Esophagus (tissue), 2 donors: ENCODE measurements around the gene STAT3. TPM values are rescaled to one million over a fixed set of nuclear protein-coding genes. Genes with fewer than 3 reads are reported as not detected.
"Not testable (repeated sequence)": the region's sequence is repeated elsewhere in the genome, so short reads cannot be mapped to it uniquely, and the experiment has no call there.

Source experiments
- H3K27ac ChIP-seq, 2 donors: one replicate each; pipeline ENCODE4 v1.5.1; 2013; ENCODE audit warnings: low read depth in 2 of 2, mild to moderate bottlenecking in 2 of 2, inconsistent platforms in 1 of 2, low read length in 1 of 2, moderate library complexity in 1 of 2
- H3K27me3 ChIP-seq, 2 donors: one replicate each; pipeline ENCODE4 v1.6.1; 2013; ENCODE audit warnings: low read length in 2 of 2, control low read depth in 1 of 2, mild to moderate bottlenecking in 1 of 2; ENCODE audit not compliant: insufficient read depth in 2 of 2, control insufficient read depth in 1 of 2
- H3K36me3 ChIP-seq, 2 donors: one replicate each; pipeline ENCODE4 v1.6.1; 2013; ENCODE audit warnings: low read length in 1 of 2; ENCODE audit not compliant: control insufficient read depth in 2 of 2, insufficient read depth in 2 of 2
- H3K4me1 ChIP-seq, 2 donors: one replicate each; pipeline ENCODE4 v1.6.1; 2013; ENCODE audit warnings: low read length in 1 of 2; ENCODE audit not compliant: control insufficient read depth in 2 of 2, insufficient read depth in 2 of 2
- H3K4me3 ChIP-seq, 2 donors: one replicate each; pipeline ENCODE4 v1.5.1; 2013; ENCODE audit warnings: low read length in 2 of 2, mild to moderate bottlenecking in 2 of 2, low read depth in 1 of 2, moderate library complexity in 1 of 2
- H3K9me3 ChIP-seq, 2 donors: one replicate each; pipeline ENCODE4 v1.6.1; 2013; ENCODE audit warnings: mild to moderate bottlenecking in 2 of 2, low read depth in 1 of 2, low read length in 1 of 2, moderate library complexity in 1 of 2; ENCODE audit not compliant: control insufficient read depth in 2 of 2, insufficient read depth in 1 of 2
- WGBS, 2 donors: extraction: QIAGEN DNeasy Blood & Tissue Kit; methylation state at CpG; one replicate each; pipeline ENCODE4 v1.1.7; 2013; 5-methylcytosine and 5-hydroxymethylcytosine counted together
- polyA plus RNA-seq, 2 donors: library from polyadenylated mRNA; stranded (reverse); fragments of 200-250 nt; gene quantifications; one replicate each; pipeline ENCODE4 v1.2.3, GENCODE V29; 2013
- donor health status: healthy with polysubstance abuse.
- donor health status: Bipolar disorder and iron deficiency.

The STAT3 gene
- polyA plus RNA-seq, 2 donors = 30.8 to 64.2 TPM

DNA sequence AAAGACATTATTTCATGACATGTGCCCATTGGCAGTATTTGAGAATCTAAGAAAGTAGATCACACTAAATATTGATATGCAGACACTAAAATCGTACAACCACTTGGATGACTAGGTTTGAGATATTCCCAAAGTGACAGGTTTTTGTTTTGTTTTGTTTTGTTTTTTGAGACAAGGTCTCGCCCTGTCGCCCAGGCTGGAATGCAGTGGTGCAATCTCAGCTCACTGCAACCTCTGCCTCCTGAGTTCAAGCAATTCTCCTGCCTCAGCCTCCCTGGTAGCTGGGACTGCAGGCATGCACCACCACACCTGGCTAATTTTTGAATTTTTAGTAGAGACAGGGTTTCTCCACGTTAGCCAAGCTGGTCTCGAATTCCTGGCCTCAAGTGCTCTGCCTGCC lies 19.9 kb downstream of the STAT3 start:
- H3K27ac ChIP-seq, H3K4me1 ChIP-seq: not testable (repeated sequence)
- WGBS, 2 donors = 81 to 82% methylated on average over 5 of the region's 5 CpGs

DNA sequence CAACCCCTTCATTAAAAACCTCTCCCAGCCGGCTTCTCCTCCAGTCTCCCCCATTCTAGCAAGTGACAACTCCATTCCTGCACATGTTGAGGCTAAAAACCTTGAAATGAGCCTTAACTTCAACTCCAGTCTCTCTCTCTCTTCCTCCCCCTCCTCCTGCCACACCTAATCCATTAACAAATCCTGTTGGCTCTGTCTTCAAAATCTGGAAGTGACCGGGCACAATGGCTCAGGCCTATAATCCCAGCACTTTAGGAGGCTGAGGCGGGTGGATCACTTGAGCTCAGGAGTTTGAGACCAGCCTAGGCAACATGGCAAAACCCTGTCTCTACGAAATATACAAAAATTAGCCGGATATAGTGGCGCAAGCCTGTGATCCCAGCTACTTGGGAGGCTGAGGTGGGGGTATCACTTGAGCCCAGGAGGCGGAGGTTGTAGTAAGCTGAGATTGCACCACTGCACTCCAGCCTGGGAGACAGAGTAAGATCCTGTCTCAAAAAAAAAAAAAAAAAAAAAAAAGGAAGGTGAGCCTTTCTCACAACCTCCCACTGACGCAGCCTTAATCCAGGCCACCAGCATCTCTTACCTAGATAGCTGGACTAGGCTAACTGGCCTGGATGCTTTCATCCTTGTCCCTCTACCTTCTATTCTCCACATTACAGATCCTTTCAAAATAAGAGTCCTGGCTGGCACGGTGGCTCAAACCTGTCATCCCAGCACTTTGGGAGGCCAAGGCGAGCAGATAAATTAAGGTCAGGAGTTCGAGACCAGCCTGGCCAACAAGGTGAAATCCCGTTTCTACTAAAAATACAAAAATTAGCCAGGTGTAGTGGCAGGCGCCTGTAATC lies 21.8 kb downstream of the STAT3 start:
- H3K27me3 ChIP-seq, H3K36me3 ChIP-seq, H3K9me3 ChIP-seq, H3K4me1 ChIP-seq, H3K4me3 ChIP-seq, H3K27ac ChIP-seq: not testable (repeated sequence)
- WGBS, 2 donors = 78 to 80% methylated on average over 13 of the region's 13 CpGs

More for the DNA sequence above, 19.9 kb downstream of the STAT3 start:
- not testable (repeated sequence) for H3K9me3 ChIP-seq, H3K4me3 ChIP-seq, H3K27me3 ChIP-seq, H3K36me3 ChIP-seq

DNA sequence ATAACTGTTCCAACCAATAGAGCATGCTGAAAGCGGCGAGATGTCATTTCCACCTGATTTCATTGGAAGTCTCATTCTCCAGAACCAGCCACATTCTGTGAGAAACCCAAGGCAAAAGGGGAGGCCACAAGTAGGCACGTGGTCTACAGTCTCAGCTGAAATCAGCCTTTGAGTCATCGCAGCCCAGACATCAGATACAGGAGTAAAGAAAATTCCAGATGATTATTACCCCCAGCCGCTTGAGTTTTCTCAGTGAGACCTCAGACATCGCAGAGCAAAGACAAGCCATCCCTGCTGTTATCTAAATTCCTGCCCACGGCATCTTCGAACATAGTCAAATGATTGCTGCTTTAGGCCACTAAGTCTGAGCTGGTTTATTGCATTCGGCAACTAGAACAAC lies 23.1 kb downstream of the STAT3 start:
- Histone ChIP-seq H3K27me3 (no peaks in the 10 kb centered on the region), H3K4me1 (peaks cover 4 to 7% of the 10 kb centered on the region in 2 donors), H3K27ac (no peak overlapping the region), H3K9me3 (no peaks in the 10 kb centered on the region), H3K36me3 (no peaks in the 10 kb centered on the region), H3K4me3 (no peak overlapping the region)
- 86 to 90% methylated on average over 9 of the region's 9 CpGs for WGBS, 2 donors

- H3K27me3 ChIP-seq = no peaks in the 10 kb centered on the region
- H3K4me3 ChIP-seq = no peak overlapping the region
- WGBS, 2 donors = 50 to 58% methylated on average over 7 of the region's 7 CpGs
- H3K36me3 ChIP-seq = no peaks in the 10 kb centered on the region
- peak overlapping the region in 1 of 2 donors; percentile 36 for H3K27ac ChIP-seq
- peaks cover 4 to 7% of the 10 kb centered on the region in 2 donors for H3K4me1 ChIP-seq
- H3K9me3 ChIP-seq = no peaks in the 10 kb centered on the region
Measured at GRCh38 chr17:42363767-42364585, 24.3 kb downstream of the STAT3 start.

DNA sequence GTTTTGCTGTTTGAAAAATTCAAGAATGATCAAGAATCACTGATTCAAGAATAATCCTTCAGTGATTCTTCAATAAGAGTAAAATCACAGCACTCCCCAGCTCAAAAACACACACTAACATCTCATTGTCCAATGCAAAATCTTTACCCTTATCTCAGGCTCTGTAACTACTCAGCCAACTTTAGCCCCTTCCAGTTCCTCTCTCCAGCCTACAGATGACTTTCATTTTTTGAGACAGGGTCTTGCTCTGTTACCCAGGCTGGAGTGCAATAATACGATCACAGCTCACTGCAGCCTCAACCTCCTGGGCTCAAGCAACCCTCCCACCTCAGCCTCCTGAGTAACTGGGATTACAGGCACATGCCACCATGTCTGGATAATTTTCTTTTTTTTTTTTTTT lies 25.0 kb downstream of the STAT3 start:
- WGBS, 2 donors = 88 to 95% methylated on average over 1 of the region's 1 CpG
- Histone ChIP-seq H3K4me3 (no peak overlapping the region), H3K9me3 (no peaks in the 10 kb centered on the region), H3K36me3 (no peaks in the 10 kb centered on the region), H3K27me3 (no peaks in the 10 kb centered on the region), H3K27ac (no peak overlapping the region), H3K4me1 (peaks cover 4 to 10% of the 10 kb centered on the region in 2 donors)

- Histone ChIP-seq H3K4me3 (no peak overlapping the region), H3K4me1 (peaks cover 4 to 10% of the 10 kb centered on the region in 2 donors), H3K36me3 (no peaks in the 10 kb centered on the region), H3K9me3 (no peaks in the 10 kb centered on the region), H3K27me3 (no peaks in the 10 kb centered on the region), H3K27ac (peak overlapping the region in 1 of 2 donors; percentile 47)
- WGBS, 2 donors = 52 to 64% methylated on average over 7 of the region's 7 CpGs
Measured at GRCh38 chr17:42362245-42362961, 25.8 kb downstream of the STAT3 start.

DNA sequence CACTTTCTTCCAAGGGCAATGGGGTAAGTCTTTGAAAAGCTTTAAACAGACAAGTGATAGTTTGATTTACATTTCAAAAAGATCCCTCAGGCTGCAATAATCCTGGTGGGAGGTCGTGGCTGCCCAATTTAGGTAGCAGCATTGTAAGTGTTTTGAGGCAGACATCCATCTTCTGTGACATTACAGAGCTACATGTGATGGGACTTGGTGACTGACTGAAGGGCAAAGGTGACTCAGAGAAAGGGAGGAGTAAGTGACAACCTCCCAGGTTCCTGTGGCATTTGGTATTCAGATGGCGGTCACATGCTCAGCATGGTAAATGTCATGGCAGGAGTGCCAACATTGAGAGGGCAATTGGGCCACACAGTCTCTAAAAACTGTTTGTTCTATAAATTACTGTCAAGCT lies 26.5 kb downstream of the STAT3 start:
- H3K27ac ChIP-seq = no peak overlapping the region
- H3K4me3 ChIP-seq = no peak overlapping the region
- no peaks in the 10 kb centered on the region for H3K27me3 ChIP-seq
- WGBS, 2 donors = 42 to 48% methylated on average over 2 of the region's 2 CpGs
- no peaks in the 10 kb centered on the region for H3K36me3 ChIP-seq
- H3K4me1 ChIP-seq = peaks cover 4 to 10% of the 10 kb centered on the region in 2 donors
- H3K9me3 ChIP-seq = no peaks in the 10 kb centered on the region

- not testable (repeated sequence) for H3K27me3 ChIP-seq, H3K27ac ChIP-seq, H3K9me3 ChIP-seq, H3K36me3 ChIP-seq, H3K4me3 ChIP-seq
- whole genome bisulfite sequencing, 2 donors = 90 to 96% methylated on average over 2 of the region's 2 CpGs
- H3K4me1 ChIP-seq = peaks cover 4 to 10% of the 10 kb centered on the region in 2 donors
Measured at GRCh38 chr17:42360388-42360787, 27.9 kb downstream of the STAT3 start.

DNA sequence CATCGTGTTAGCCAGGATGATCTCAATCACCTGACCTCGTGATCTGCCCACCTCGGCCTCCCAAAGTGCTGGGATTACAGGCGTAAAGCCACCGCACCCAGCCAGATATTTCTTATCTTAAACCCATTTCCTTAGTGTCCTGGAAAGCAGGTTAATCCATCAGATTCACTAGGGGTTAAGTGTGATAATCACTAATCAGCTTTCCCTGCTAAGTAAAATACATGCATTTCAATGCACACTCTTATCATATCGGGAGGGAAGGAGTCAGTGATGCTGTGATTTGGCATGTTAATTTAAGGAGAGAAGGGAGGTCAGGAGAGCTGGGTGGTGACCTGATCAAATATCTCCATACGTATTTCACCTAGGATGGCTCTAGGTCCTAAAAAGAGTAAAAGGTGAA lies 29.1 kb downstream of the STAT3 start:
- peaks cover 3 to 10% of the 10 kb centered on the region in 2 donors for H3K4me1 ChIP-seq
- peaks cover 0 to 2% of the 10 kb centered on the region in 2 donors for H3K36me3 ChIP-seq
- WGBS, 2 donors = 89 to 91% methylated on average over 7 of the region's 7 CpGs

More for the DNA sequence above, 29.1 kb downstream of the STAT3 start:
- Histone ChIP-seq H3K4me3 (no peak overlapping the region), H3K27me3 (no peaks in the 10 kb centered on the region), H3K27ac (no peak overlapping the region), H3K9me3 (no peaks in the 10 kb centered on the region)
